CD4-positive, alpha-beta T cell treated with Interleukin-2 at 100 ng/mL for 4 hours (primary cell): ENCODE data around the gene PFKFB4.

Experiments used
- DNase-seq: peaks from one replicate; pipeline ENCODE4 v3.0.0-alpha.2; 2020; ENCODE audit warnings: low spot score

PFKFB4 gene

DNA sequence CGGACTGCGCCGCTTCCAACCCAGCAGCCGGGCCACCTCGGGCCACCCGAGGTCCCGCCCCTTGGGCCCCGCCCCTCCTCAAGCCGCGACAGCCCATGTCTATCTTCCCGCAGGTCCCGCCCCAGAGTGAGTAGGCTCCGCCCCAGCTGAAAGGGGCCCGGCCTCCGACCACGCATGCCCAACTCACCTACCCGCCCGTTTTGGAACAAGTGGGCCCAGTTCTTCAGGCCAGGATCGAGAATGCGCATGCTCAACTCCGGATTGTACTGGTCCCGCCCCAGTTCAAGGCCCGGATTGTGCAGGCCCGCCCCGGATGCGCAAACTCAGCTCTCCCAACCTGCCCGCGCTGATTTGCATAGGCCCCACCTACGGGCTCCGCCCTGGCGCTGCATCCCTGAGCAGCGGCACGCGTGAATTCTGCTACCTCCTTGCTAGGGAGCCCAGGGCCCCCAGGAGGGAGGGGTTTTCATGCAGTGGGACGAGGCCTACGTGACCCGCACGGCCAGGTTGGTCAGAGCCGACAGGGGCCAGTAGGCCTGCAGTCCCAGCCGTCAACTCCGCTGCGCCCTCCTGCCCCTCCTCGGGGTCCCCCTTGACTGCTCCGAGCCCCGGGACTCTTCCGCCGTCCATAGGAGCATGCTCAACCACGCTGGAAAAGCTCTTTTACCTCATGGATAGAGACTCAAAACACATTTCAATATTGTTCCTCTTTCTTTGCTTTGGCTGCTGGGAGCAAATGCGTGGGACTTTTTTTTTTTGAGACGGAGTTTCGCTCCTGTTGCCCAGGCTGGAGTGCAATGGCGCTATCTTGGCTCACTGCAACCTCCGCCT, at the start of gene PFKFB4:
TSS of gene PFKFB4 (minus strand) at position 8 of the 831 bp plus-strand sequence. CDS start 26 bp downstream, outside the sequence.
- peak; percentile 100 for DNase-seq

GRCh38 chr3:48601622-48601994, 45.0 kb upstream of the PFKFB4 start:
- no peak for DNase-seq

GRCh38 chr3:48600711-48601621, 44.4 kb upstream of the PFKFB4 start:
- DNase-seq, result no peak

GRCh38 chr3:48599509-48600285, 43.1 kb upstream of the PFKFB4 start:
- no peak for DNase-seq

- no peak for DNase-seq
Measured at GRCh38 chr3:48599077-48599501, 42.5 kb upstream of the PFKFB4 start.

DNA sequence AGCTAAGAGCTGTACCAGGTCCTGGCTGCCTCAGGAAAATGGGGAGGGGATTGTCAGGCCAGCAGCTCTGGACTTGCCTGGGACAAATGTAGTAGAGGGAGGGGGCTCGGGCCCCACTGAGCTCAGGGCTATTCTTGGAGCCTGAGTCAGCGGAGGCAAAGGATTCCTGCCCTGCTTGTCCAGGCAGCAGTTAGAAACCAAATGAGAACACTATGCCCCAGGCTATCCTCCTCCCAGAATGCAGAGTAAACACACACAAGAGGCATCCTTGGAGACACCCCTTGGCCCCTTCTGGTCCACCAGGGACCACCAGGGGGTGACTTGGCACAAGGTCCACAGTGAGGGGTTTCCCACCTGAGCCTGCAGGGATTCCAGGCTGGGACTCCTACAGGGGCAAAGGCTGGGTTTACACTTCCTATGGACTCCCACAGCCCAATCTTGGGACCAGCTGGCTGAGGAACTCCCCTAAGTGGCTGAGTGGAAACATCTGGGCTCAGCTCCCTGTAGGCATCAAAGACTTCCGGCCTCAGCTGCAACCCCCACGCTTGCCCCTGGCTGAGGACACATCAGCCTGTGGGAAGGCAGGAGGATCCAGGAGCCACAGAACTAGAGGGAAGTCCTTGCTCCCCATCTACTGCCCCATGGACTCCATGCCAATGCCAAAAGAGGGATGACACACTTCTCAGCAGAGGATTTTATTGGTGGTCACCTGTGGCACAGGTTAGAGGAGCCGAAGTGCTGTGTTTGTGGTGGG, 41.9 kb upstream of the PFKFB4 start:
- DNase-seq, result no peak

DNA sequence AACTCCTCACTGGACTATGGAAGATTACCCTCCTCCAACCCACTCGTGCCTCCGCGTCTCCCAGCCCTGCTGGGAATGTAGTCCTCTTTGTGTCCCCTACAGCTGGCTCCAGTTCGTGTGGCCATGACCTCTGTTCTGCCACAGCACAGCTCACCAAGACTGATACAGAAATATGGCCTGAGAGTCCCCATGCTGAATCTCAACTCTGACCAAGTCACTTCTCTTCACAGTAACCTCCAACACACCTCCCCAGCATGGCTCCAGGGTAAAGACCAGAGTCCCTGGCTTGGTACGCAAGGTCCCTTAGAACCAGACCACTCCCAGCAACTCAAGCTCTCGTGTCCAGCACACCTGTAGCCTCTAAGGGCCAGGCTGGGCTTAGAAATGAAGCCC, 40.8 kb upstream of the PFKFB4 start:
- DNase-seq, result no peak

GRCh38 chr3:48596676-48597407, 40.2 kb upstream of the PFKFB4 start:
- no peak for DNase-seq

- no peak for DNase-seq
Measured at GRCh38 chr3:48596157-48596556, 39.6 kb upstream of the PFKFB4 start.

GRCh38 chr3:48595526-48596121, 39.0 kb upstream of the PFKFB4 start:
- no peak for DNase-seq

DNA sequence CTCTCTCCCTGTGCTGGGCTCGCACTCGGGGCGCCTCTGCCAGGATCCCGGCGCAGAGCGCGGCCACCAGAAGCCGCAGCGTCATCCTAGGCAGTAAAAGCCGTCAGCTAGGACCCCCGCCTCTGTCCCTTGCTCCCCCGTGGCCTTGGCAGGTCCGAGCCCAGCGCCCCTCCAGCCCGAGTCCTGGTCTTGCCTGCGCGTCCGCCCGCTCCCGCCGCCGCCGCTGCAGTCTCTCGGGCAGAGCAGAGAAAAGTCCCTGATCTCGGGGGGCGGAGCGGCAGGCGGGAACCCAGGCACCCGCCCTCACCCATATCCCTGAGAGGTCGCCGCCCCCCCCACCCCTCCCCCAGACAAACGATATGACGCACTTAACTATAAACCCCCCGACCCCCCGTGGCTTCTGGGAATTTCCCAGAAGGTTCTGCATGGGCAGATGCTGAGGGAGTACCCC, 38.5 kb upstream of the PFKFB4 start, which contains the start of gene COL7A1:
TSS of gene COL7A1 (minus strand) at position 255 of the 451 bp plus-strand sequence. CDS start at position 85, 170 bp downstream.
- no peak for DNase-seq

DNA sequence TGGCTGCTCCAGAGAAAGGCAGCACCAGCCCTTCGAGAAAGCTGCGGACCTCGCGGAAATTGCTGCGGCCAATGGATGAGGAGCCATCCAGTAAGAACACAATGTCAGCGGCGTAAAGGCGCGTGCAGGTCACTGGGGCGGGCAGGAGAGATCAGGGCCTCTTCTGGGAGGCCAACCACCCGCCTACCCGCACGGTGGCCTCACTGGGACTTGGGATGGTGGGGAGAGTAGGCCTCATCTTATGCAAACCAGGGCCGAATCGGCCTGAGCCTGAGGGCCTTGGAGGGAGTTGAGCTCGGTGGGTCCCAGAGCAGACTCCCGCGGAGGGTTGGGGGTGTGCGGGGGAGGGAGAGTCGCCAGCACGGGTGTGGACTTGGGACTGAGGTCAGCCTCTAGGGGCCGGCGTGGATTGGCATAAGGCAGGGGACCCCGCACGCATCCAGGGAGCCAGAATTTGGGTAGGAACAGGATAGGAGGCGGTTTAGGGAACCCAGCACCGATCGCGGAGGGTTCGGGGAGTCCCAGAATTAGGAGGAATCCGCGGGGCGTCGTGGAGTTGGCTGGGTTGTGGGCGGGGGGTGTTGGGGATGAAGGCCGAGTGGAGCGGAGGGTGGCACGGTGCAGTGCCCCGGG, 37.9 kb upstream of the PFKFB4 start:
- no peak for DNase-seq

- DNase-seq, result no peak
Measured at GRCh38 chr3:48593337-48593736, 36.7 kb upstream of the PFKFB4 start.

- no peak for DNase-seq
Measured at GRCh38 chr3:48592519-48593087, 36.0 kb upstream of the PFKFB4 start.

- no peak for DNase-seq
Measured at GRCh38 chr3:48591886-48592518, 35.4 kb upstream of the PFKFB4 start.

- DNase-seq, result no peak
Measured at GRCh38 chr3:48591436-48591835, 34.8 kb upstream of the PFKFB4 start.

DNA sequence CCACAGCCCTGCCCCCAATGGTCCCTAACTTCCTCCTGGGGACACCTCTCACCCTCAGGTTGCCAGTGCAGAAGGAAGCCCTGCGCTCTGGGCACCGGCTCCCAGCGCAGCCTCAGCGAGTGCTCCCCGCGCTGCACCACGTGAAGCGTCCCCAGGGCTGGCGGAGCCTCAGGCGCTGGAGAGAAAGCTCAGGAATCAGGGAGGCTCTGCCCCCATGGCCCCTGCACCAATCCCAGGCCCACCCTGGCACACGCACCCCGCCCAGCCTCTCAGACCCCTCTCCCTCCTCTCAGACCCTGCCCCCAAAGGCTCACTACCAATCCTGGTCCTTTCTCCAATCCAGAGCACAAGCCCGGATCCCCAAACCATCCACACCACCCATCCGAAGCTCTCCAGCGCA, 31.6 kb upstream of the PFKFB4 start:
- DNase-seq, result no peak

- no peak for DNase-seq
Measured at GRCh38 chr3:48587686-48588085, 31.1 kb upstream of the PFKFB4 start.

DNA sequence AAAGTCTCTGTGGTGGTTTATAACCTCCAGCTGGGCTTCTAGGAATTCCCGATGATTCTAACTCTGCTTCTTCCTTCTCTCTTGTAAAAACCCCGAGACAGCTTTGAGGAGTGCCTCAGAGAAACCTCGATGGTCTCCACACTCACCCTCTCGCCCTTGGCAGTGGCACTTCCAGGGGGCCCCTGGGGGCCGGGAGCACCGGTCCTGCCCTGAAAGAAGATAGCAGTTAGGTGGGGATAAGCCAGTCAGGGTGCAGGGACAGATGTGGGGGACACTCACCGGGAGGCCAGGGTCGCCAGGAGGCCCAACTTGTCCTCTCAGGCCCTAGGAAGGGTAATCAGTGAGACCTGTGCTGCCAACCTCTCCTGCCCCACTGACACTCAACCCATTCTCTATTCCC, 28.8 kb upstream of the PFKFB4 start:
- no peak for DNase-seq
